Inflammatory macrophage treated with lipopolysaccharide for 4 hours (primary cell): ENCODE data around the gene UNC5CL.

ENCODE experiments used
- DNase-seq: peaks from one replicate; pipeline ENCODE4 v3.0.0-alpha.2; 2020

UNC5CL gene

GRCh38 chr6:41061196-41061726 is 22.2 kb upstream of the UNC5CL start:
- DNase-seq: no peak

- no peak for DNase-seq
Observed at GRCh38 chr6:41059556-41059955, 20.5 kb upstream of the UNC5CL start.

- DNase-seq: no peak
Observed at GRCh38 chr6:41058783-41059181, 19.8 kb upstream of the UNC5CL start.

GRCh38 chr6:41056768-41057490 is 17.9 kb upstream of the UNC5CL start:
- no peak for DNase-seq

GRCh38 chr6:41055149-41055548 is 16.1 kb upstream of the UNC5CL start:
- no peak for DNase-seq

GRCh38 chr6:41054511-41054910 is 15.5 kb upstream of the UNC5CL start:
- DNase-seq: no peak

- DNase-seq: no peak
Observed at GRCh38 chr6:41053041-41053440, 14.0 kb upstream of the UNC5CL start, which contains the start of gene APOBEC2. Gene APOBEC2 (plus strand): TSS chr6:41053202. CDS start chr6:41053348, 146 bp downstream.

- DNase-seq: peak; percentile 44
Observed at GRCh38 chr6:41051873-41052272, 12.9 kb upstream of the UNC5CL start.

- DNase-seq: no peak
Observed at GRCh38 chr6:41050536-41050935, 11.5 kb upstream of the UNC5CL start.

GRCh38 chr6:41049955-41050354 is 10.9 kb upstream of the UNC5CL start:
- DNase-seq: no peak

- no peak for DNase-seq
Observed at GRCh38 chr6:41049521-41049920, 10.5 kb upstream of the UNC5CL start.

GRCh38 chr6:41047745-41048732 is 9.0 kb upstream of the UNC5CL start:
- DNase-seq: no peak

GRCh38 chr6:41047306-41047705 is 8.3 kb upstream of the UNC5CL start:
- DNase-seq: no peak

- DNase-seq: no peak
Observed at GRCh38 chr6:41046084-41046483, 7.1 kb upstream of the UNC5CL start.

- no peak for DNase-seq
Observed at GRCh38 chr6:41045664-41046063, 6.6 kb upstream of the UNC5CL start.

- DNase-seq: no peak
Observed at GRCh38 chr6:41043151-41043550, 4.1 kb upstream of the UNC5CL start.

GRCh38 chr6:41042226-41043055 is 3.4 kb upstream of the UNC5CL start, which contains the start of gene TSPO2:
Gene TSPO2 (plus strand): TSS chr6:41042467. CDS start chr6:41042986, 519 bp downstream.
- DNase-seq: no peak

- no peak for DNase-seq
Observed at GRCh38 chr6:41040940-41041536, 2.0 kb upstream of the UNC5CL start.

GRCh38 chr6:41040101-41040939 is 1.3 kb upstream of the UNC5CL start:
- DNase-seq: peak; percentile 65

- DNase-seq: no peak
Observed at GRCh38 chr6:41038205-41038604, 816 bp downstream of the UNC5CL start.
